ENCODE data around the gene FAR2. TPM values are rescaled to one million over a fixed set of nuclear protein-coding genes. Genes with fewer than 3 reads are reported as not detected.

Gene FAR2
- total RNA-seq, 2 experiments from 2014 or later: 2.2 to 4.4 TPM

Other genes starting within 250 kb of the FAR2 start
- 100 to 1,000 TPM; 112 to 116 TPM for gene ERGIC2, start 231.9 kb downstream of the FAR2 start, total RNA-seq